Breast epithelium (tissue), 4 donors: ENCODE results near the gene CR1. TPM values are rescaled to one million over a fixed set of nuclear protein-coding genes. Genes with fewer than 3 reads are reported as not detected.

ENCODE experiments used
- DNase-seq, 2 donors: peaks; one replicate each; pipeline ENCODE4 v3.0.0-alpha.2; 2019; ENCODE audit warnings: low spot score in 2 of 2
- H3K27ac ChIP-seq, 2 donors: fragments of 200-600 bp; sonication (generic) in 1 of 2; one replicate each; pipeline ENCODE4 v1.5.1; 2016 to 2019; ENCODE audit warnings: mild to moderate bottlenecking in 1 of 2
- H3K27me3 ChIP-seq, 2 donors: fragments of 200-600 bp; sonication (generic) in 1 of 2; one replicate each; pipeline versions ENCODE4 v1.5.1 to v1.6.0; 2017 to 2019; ENCODE audit warnings: control low read depth in 1 of 2, mild to moderate bottlenecking in 1 of 2
- H3K36me3 ChIP-seq: fragments of 200-600 bp; one replicate; pipeline ENCODE4 v1.5.1; 2019
- H3K4me1 ChIP-seq, 2 donors: fragments of 200-600 bp; sonication (generic); one replicate each; pipeline ENCODE4 v1.5.1; 2016 to 2019; ENCODE audit warnings: control low read depth in 1 of 2
- H3K4me3 ChIP-seq, 3 donors: fragments of 200-600 bp; sonication (generic); 1 replicate in 2 of 3; 2 replicates in 1 of 3; pipeline ENCODE4 v1.5.1; 2016 to 2019; ENCODE audit warnings: mild to moderate bottlenecking in 3 of 3, moderate library complexity in 2 of 3
- H3K9me3 ChIP-seq, 2 donors: fragments of 200-600 bp; sonication (generic) in 1 of 2; one replicate each; pipeline ENCODE4 v1.5.1; 2016 to 2019; ENCODE audit warnings: control low read depth in 1 of 2
- POLR2A ChIP-seq: fragments of 450-650 bp; IDR thresholded peaks from one replicate; pipeline ENCODE4 v1.6.1; 2016; ENCODE audit warnings: antibody characterized with exemption, mild to moderate bottlenecking, moderate library complexity
- POLR2AphosphoS5 ChIP-seq, 3 donors: sonication (generic); formaldehyde crosslinking; IDR thresholded peaks; one replicate each; pipeline ENCODE4 v1.6.1; 2017; ENCODE audit warnings: antibody characterized with exemption in 3 of 3
- intact Hi-C: fragments of 100-400 bp; cut with DNase I; formaldehyde crosslinking; loops from one replicate; pipeline ENCODE4 v1.15.1; 2023; ENCODE audit warnings: low total_unique reads
- total RNA-seq, 3 donors: library from RNA; depleted of rRNA; stranded (reverse); fragments of >200 nt; gene quantifications; one replicate each; pipeline ENCODE4 v1.1.0, GENCODE V29; 2016
- TF ChIP-seq, protein P1 (sequence below), 3 donors: fragments of 450-650 bp; IDR thresholded peaks; one replicate each; pipeline ENCODE4 v1.5.1; 2016 to 2017; ENCODE audit warnings: antibody characterized with exemption in 3 of 3, mild to moderate bottlenecking in 3 of 3, moderate library complexity in 3 of 3

The CR1 gene
- total RNA-seq, 3 donors from 2014 or later = 2.0 to 14.7 (median 3.7) TPM

GRCh38 chr1:207470927-207471326 is 25.0 kb upstream of the CR1 start:
- Histone ChIP-seq H3K4me1 (no peaks in the 10 kb centered on the region), H3K9me3 (no peaks in the 10 kb centered on the region), H3K4me3 (no peak overlapping the region), H3K36me3 (no peaks in the 10 kb centered on the region), H3K27ac (no peak overlapping the region), H3K27me3 (no peaks in the 10 kb centered on the region)
- no peak for DNase-seq
- no peak for TF ChIP-seq POLR2AphosphoS5 (IDR thresholded peaks at IDR 0.05)
- TF ChIP-seq POLR2A = no peak
- TF ChIP-seq, protein P1, sequence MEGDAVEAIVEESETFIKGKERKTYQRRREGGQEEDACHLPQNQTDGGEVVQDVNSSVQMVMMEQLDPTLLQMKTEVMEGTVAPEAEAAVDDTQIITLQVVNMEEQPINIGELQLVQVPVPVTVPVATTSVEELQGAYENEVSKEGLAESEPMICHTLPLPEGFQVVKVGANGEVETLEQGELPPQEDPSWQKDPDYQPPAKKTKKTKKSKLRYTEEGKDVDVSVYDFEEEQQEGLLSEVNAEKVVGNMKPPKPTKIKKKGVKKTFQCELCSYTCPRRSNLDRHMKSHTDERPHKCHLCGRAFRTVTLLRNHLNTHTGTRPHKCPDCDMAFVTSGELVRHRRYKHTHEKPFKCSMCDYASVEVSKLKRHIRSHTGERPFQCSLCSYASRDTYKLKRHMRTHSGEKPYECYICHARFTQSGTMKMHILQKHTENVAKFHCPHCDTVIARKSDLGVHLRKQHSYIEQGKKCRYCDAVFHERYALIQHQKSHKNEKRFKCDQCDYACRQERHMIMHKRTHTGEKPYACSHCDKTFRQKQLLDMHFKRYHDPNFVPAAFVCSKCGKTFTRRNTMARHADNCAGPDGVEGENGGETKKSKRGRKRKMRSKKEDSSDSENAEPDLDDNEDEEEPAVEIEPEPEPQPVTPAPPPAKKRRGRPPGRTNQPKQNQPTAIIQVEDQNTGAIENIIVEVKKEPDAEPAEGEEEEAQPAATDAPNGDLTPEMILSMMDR (IDR thresholded peaks at IDR 0.05) = no peak
- intact Hi-C loops = no loop called here

DNA sequence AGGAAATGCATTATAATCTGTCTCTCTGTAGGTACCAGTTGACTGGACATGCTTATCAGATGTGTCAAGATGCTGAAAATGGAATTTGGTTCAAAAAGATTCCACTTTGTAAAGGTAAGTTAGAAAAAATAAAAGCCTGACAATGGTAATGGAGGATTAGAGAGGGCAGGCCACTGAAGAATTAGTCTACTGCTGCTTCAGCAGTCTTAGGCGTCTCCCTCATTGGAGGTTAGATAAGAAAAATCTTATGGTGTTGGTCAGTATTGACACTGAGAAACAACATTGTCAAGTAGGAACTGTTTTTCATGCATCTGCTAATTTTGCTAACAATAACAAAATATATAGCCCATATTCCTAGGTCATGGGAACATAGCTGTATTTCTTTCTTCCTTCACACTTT is 21.7 kb upstream of the CR1 start:
- no peak for TF ChIP-seq POLR2AphosphoS5 (IDR thresholded peaks at IDR 0.05)
- TF ChIP-seq, protein P1 (IDR thresholded peaks at IDR 0.05) = no peak
- TF ChIP-seq POLR2A = no peak
- H3K27me3 ChIP-seq = no peaks in the 10 kb centered on the region
- H3K36me3 ChIP-seq = no peaks in the 10 kb centered on the region
- H3K9me3 ChIP-seq = no peaks in the 10 kb centered on the region
- no peak overlapping the region for H3K4me3 ChIP-seq
- no peaks in the 10 kb centered on the region for H3K4me1 ChIP-seq
- DNase-seq = no peak
- intact Hi-C loops = no loop called here
- no peak overlapping the region for H3K27ac ChIP-seq

DNA sequence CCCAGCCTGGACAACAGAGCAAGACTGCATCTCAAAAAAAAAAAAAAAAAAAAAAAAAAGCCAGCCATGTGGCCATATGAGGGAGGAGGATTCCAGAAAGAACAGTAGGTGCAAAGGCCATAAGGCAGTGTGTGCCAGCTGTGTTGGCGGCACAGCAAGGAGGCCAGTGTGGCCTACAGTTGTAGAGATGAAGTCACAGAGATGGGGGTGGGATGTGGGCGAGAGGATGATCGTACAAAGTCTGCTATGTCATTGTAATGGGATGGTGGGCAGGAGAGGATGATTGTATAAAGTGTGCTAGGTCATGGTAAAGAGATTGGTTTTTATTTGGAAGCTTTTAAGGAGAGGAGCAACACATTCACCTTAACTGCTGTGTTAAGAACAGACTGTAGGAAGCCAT is 9.8 kb upstream of the CR1 start:
- Histone ChIP-seq H3K4me1 (no peaks in the 10 kb centered on the region), H3K4me3 (no peak overlapping the region)

DNA sequence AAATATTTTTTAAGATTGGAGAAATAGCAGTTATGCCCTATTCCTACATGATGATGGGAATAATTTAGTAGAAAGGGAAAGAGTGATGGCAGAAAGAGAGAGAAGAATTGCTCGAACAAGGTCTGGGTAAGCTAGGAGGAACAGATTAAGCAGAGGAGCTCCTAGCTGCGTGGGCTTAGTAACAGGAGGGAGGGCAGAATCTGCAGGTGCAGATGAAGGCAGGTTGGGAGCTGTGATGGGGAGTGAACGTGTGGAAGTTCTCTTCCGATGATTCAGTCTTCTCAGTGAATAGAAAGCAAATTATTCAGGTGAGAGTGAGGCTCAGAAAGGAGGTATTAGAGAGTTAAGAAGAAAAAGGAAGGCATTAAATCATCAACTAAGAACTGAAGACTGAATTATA is 8.3 kb upstream of the CR1 start:
- Histone ChIP-seq H3K9me3 (no peaks in the 10 kb centered on the region), H3K4me1 (no peaks in the 10 kb centered on the region), H3K4me3 (no peak overlapping the region), H3K27ac (no peak overlapping the region), H3K36me3 (no peaks in the 10 kb centered on the region), H3K27me3 (peaks cover 0 to 3% of the 10 kb centered on the region in 2 donors)
- TF ChIP-seq POLR2AphosphoS5 (IDR thresholded peaks at IDR 0.05) (no peak), POLR2A (no peak)
- TF ChIP-seq, protein P1 (IDR thresholded peaks at IDR 0.05) = no peak
- no peak for DNase-seq
- intact Hi-C loops = no loop called here

More for the DNA sequence above, 9.8 kb upstream of the CR1 start:
- no peaks in the 10 kb centered on the region for H3K27me3 ChIP-seq
- TF ChIP-seq, protein P1 (IDR thresholded peaks at IDR 0.05) = no peak
- TF ChIP-seq POLR2A = no peak
- TF ChIP-seq POLR2AphosphoS5 (IDR thresholded peaks at IDR 0.05) = no peak
- DNase-seq = no peak
- H3K9me3 ChIP-seq = no peaks in the 10 kb centered on the region
- intact Hi-C loops = no loop called here
- H3K36me3 ChIP-seq = no peaks in the 10 kb centered on the region
- H3K27ac ChIP-seq = no peak overlapping the region

DNA sequence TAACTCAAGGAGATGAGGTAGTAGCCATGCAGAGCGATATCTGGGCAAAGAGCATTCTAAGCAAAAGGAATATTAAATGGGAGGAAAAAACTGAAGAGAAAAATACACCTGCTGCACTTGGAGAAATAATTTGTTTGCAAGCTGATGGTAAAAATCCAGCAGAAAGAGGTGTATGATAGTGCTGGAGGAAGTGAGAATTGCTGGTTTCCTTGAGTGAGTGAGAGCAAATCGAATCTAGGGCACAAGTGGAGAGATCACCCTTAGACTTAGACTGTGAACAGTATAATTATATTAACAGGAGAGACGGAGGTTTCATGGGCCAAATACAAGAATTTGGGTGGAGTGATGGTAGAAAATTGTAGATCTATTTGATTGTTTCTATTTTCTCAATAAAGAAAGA is 2.7 kb upstream of the CR1 start:
- no peaks in the 10 kb centered on the region for H3K36me3 ChIP-seq
- DNase-seq = no peak
- H3K4me1 ChIP-seq = no peaks in the 10 kb centered on the region
- no peak overlapping the region for H3K27ac ChIP-seq
- H3K27me3 ChIP-seq = peaks cover 0 to 21% of the 10 kb centered on the region in 2 donors
- intact Hi-C loops = no loop called here
- no peak for TF ChIP-seq POLR2AphosphoS5 (IDR thresholded peaks at IDR 0.05)
- TF ChIP-seq POLR2A = no peak
- TF ChIP-seq, protein P1 (IDR thresholded peaks at IDR 0.05) = no peak
- no peak overlapping the region for H3K4me3 ChIP-seq
- H3K9me3 ChIP-seq = no peaks in the 10 kb centered on the region
